Stimulated activated naive CD8-positive, alpha-beta T cell treated with anti-CD3 and anti-CD28 coated beads, Interleukin-15, Interleukin-2, amounts not matched to agents 100 U/mL and 50 U/mL, for 24 hours (primary cell): Measurements from ENCODE around the gene APOO.

ENCODE experiments used
- ATAC-seq: fragments of 150-1000 bp; cut with Tn5 transposase; one replicate; pipeline ENCODE4 v1.10.0; 2021
- DNase-seq: peaks from one replicate; pipeline ENCODE4 v3.0.0; 2021

Gene APOO

DNA sequence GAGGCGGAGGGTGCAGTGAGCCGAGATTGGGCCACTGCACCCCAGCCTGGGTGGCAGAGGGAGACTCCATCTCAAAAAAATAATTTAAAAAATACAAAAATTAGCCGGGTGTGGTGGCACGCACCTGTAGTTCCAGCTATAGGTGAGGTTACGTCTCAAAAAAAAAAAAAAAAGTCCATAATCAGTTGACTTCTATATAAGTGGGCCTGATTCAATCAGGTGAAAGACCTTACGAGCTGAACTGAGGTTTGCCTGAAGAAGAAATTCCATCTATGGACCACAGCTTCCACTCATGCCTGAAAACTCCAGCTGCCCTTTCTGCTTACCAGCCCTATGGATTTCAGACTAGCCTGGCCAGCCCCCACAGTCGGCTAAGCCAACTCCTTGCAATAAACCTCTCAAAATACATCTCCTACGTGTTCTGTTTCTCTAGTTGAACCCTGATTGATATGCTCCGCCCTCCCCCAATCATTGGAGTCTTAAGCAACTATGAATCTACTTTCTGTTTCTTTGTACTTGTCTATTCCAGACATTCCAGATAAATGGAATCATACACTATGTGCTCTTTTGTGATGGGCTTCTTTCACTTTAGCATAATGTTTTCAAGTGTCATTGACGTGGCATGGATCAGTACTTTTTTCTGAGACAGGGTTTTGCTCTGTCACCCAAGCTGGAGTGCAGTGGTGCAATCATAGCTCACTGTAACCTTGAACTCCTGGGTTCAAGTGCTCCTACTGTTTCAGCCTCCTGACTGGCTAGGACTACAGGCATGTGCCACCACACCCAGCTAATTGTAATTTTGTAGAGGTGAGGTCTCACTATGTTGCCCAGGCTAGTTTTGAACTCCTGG lies 88.1 kb downstream of the APOO start:
- DNase-seq (no peak), ATAC-seq (no peak)

DNA sequence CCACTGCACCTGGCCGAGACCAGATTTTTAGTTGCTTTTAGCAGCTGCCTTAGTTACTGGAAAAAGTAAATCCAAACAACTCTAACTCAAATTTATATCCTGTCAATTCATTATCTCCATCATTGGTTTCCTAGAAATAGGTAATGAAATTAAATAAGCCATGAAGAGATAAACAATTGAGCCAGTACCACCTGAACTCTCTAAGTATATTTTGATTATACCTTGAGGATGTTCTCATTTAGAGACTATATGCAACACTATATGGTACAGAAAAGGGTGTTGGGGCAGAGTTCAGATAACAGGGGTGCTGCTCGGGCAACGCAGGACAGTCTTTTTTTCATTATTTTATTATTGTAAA lies 89.8 kb downstream of the APOO start:
- DNase-seq (no peak), ATAC-seq (no peak)

DNA sequence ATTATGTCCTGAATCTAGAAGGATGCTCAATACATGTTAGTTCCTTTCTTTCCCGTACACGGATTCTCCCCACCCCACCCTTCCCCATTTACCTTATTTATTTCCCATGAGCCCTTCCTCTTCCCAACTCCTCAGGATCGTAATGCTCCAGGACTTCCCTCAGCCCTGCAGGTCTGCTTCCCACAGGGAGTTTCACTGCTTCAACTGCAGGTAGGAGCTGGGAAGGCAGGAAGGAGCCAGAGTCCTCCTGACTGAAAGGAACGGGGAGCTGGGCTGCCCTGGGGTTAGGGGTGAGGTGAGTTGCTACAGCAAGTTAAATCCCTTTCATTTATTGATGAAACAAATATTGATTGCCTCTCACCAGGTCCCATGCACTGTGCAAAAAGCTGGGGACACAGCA lies 91.6 kb downstream of the APOO start:
- no peak for ATAC-seq
- DNase-seq: no peak

DNA sequence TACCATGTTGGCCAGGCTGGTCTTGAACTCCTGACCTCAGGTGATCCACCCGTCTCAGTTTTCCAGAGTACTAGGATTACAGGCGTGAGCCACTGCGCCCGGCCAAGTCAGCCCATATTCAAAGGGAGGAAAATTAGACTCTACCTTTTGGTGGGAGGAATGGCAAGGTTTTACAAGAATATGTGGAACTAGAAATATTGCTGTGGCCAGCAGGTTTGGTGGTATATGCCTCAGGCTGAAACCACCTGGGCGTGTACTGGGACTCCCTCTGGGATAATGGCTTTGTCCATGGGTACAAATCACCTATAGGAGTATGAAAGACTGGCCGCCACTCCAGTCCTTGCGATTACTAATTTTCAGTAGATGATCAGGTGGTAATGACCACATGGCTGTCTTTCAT lies 92.4 kb downstream of the APOO start:
- DNase-seq (no peak), ATAC-seq (no peak)

DNA sequence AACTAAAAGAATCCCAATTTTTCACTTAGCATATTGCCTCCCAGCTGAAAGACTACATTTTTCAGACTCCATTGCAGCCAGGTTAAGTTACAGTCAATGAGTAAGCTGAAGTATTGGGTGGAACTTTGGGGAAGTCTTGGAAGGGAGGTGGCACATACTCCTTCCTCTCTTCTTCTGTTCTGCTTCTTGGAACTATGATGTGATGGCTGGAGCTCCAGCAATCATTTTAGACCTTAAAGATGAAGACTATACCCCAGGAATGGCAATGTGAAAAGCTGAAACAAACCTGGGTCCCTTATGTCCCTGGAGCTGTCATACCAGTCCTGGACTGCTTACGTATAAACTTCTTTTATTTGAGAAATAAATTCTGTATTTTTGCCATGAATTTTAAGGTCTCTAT lies 93.9 kb downstream of the APOO start:
- ATAC-seq (no peak), DNase-seq (no peak)

DNA sequence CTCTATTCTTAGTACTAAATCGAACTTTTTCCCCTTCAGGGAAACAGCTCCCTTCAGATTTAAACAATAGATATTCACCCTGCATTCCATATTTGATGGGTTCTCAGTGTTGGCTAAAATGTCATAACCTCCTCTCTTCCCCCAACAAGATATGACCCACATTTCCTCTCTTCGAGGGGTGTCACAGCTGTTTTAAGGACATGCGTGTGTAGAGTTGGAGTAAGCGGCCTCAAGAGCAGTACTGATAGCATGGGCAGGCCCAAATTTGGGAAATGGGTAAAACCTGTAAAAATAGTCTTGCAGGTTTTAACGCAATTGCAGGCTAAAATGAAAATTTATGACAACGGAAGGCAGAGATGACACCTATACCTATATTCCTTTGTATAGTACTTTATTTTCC lies 96.1 kb downstream of the APOO start:
- no peak for ATAC-seq

DNA sequence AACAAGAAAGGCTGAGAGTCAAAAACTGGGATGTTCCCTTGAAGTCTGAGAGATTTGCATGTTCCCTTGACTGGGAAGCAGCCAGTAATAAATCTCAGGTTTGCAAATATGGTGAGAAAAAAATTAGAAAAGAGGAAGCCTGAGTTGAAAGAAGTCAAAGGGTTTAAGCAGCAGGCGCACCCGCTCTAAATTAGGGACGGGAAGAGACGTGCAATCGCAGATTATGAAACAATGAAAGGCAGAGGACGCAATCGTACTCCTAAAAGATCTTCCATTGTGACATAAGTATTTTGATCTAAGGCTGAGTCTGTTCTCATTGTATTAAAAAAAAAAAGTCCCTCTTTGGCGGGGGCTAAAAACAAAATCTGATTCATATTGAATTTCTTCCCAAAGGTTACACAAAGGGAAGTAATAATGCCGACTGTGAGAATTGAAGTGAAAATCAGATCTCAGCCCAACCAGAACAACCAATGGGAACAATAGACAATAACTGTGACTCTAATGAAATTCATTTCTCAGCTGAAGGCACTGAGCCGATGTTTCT lies 96.6 kb downstream of the APOO start:
- ATAC-seq (no peak), DNase-seq (no peak)

More for the DNA sequence above, 96.1 kb downstream of the APOO start:
- DNase-seq: no peak

DNA sequence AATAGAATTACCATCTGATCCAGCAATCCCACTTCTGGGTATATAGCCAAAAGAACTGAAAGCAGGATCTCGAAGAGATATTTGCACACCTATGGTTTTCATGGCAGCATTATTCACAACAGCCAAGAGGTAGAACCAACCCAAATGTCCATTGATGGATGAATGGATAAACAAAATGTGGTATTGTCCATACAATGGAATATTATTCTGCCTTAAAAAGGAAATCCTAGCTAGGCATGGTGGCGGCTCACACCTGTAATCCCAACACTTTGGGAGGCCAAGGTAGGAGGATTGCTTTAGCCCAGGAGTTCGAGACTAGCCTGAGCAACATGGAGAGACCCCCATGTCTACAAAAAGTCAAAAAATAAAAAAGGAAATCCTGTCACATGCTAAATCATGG lies 97.5 kb downstream of the APOO start:
- ATAC-seq (no peak), DNase-seq (no peak)

DNA sequence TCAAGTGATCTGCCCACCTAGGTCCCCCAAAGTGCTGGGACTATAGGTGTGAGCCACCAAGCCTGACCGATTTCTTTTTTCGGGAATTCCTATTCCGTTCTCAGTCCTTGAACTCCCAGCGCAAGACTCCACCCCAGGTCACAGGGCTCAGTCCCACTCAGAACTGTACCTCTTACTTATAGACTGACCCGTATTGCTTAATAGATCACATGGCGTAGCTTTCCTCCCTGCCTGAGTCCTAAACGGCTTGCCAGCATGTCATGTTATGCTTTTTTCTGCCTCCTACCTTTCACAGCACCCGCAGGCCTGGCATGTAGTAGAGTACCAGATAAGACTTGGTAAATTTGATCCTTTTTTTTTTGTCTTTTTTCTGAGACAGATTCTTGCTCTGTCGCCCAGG lies 102.3 kb downstream of the APOO start:
- ATAC-seq (no peak), DNase-seq (no peak)

DNA sequence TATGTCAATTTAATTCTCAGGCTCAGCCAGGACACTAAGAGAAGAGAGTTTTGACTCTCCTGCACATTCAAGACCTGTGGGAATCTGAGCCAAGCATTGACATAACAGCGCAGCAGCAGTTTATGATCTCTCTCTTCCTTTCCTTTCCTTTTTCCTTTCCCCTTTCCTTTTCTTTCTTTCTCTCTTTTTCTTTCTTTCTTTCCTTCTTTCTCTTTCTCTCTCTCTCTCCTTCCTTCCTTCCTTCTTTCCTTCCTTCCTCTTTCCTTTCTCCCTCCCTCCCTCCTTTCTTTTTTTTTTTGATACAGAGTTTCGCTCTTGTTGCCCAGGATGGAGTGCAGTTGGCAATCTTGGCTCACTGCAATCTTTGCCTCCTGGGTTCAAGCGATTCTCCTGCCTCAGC lies 103.2 kb downstream of the APOO start:
- DNase-seq (no peak), ATAC-seq (no peak)

DNA sequence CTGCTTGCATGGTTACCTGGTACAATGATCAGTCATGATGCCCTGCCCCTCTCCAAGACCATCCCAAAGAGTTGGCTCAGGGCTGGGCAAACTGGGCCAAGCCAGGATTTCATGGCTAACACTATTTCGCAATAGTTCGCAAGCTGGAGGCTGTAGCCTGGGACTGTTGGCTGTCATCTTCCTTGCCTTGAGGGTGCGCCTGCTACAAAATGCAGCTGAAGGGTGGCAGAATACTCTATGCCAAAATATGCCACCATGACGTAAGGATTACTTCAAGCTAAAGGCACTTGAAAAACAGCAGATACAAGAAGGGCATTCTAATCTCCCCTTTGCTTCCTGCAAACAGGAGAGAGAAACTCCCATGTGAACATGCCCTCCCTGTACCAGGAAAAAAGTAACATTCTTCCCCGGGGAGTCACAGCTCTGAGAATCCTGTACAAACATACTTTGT lies 103.8 kb downstream of the APOO start:
- no peak for DNase-seq
- no peak for ATAC-seq

DNA sequence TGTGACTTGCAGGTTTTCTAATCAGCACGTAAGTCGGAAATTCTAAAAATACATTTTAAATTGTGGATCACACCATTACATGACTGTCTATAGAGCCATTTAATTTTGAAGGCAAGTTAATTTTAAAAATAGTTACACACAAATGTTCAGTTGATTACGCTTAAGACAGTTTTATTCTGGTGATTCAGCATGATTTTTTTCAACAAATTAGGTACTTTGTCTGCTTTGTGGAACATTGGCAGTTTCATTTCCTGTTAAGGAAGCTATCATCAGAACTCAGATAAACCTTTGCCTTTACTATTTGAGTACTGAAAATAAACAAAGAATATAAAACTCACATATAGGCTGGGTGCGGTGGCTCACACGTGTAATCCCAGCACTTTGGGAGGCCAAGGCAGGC lies 105.3 kb downstream of the APOO start:
- no peak for DNase-seq
- no peak for ATAC-seq

DNA sequence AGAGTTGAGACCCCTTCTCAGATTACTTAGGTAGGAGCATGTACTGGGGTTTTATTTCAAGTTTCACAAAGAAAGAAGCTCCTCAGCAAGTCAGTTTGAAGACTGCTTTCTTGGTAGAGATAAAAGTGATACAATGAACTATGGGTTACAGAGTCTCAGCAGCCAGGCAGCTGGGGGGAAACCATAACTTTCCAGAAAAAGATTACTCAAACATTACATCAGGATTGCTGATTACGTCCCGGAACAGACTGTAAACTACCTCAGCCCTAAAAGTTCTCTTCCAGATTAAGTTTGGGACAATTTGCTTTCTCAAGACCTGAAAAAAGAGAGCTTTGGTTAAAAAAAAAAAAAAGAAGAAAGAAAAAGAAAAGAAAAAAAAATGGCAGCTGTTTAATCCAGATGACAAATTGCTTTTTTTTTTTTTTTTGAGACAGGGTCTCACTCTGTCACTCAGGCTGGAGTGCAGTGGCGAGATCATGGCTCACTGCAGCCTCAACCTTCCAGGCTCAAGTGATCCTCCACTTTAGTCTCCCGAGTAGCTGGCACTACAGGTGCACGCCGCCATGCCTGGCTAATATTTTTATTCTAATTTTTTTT lies 108.2 kb downstream of the APOO start:
- ATAC-seq: no peak
- no peak for DNase-seq

DNA sequence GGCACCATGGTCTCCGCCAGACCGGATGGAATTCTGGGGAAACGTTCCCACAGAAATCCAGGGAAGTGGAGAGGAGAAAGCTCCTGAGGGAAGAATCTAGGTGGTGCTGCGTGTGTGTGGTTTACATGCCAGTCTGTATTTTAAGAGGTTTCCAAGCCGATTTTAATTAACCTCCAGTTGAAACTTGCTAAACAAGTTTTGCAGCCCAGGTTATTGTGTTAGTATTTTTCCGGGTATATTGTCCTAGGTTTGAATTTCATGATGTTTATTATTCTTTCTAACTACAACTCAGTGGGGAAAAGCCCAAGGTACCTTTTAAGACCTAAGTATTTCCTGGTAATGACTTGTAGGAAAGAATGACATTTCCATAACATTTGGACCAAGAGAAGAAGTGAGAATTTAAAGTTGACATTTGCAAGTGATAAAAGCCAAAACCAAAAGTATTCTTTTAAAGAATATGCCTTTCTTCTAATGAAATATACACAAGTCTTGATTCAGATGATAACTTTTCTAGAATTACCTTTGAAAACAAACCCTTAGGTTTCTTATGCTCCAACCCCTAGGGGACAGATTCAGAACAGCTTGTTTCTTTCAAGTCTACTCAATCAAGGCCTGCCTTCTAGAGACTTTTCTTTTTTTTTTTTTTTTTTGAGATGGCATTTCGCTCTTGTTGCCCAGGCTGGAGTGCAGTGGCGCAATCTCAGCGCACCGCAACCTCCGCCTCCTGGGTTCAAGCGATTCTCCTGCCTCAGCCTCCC lies 110.2 kb downstream of the APOO start:
- DNase-seq (no peak), ATAC-seq (peak; percentile 86)

DNA sequence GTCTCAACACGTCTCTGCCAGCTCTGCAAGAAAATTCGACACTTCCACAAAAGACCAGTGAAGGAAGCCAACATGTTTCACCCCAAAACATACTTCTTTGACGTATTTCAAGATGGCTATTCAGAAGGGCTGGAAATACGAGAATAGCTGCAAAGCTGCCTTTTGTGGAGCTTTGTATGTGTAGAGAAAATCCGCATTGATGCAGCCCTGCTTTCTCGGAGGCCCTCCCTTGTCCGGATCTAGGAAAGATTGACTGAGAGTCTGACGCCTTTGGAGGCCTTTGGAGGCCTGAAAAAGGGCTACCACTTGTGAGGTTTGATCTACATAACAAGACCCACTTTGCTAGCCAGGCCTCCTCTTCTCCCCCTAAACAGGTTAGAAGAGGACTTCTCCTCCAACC lies 112.5 kb downstream of the APOO start:
- no peak for ATAC-seq

DNA sequence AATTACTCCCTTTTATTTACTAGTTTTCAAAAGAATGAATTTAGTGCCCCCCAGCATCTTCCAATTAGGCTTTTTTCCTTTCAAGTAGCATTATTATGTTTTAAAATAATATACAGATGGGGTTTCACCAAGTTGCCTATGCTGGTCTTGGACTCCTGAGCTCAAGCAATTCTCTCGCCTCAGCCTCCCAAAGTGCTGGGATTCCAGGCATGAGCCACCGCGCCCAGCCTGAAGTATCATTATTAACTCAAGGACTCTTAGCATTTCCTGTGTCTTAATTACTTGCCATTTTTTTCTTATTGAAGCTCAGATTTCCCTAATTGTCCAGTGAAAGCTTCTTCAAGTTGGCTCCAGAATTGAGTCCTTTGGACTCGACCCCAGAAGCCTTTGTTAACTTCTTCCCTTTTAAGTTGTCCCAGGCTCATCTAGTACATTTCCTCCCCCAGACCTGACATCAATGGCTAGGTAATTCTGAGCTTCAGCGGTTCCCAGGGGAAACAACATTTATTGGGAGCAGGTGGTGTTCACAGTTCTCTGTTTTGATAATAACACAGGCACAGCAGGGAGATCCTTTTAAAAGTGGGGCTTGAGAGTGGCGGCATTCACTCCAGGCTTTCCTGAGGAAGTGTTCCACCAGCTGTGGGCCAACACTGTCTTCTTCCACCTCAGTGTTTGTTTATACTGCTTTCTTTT lies 114.7 kb downstream of the APOO start:
- ATAC-seq: no peak
- DNase-seq: no peak

More for the DNA sequence above, 112.5 kb downstream of the APOO start:
- no peak for DNase-seq

DNA sequence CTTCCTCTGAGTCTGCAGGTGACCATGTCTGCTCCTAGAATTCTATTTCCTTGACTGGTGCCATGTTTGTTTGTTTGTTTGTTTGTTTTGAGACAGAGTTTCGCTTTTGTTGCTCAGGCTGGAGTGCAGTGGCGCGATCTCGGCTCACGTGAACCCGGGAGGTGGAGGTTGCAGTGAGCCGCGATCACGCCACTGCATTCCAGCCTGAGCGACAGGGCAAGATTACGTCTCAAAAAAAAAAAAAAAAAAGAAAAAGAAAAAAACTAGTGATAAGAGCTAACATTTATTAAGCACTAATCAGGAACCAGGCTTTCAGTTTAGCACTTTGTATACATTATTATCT lies 117.6 kb downstream of the APOO start:
- DNase-seq (no peak), ATAC-seq (no peak)

DNA sequence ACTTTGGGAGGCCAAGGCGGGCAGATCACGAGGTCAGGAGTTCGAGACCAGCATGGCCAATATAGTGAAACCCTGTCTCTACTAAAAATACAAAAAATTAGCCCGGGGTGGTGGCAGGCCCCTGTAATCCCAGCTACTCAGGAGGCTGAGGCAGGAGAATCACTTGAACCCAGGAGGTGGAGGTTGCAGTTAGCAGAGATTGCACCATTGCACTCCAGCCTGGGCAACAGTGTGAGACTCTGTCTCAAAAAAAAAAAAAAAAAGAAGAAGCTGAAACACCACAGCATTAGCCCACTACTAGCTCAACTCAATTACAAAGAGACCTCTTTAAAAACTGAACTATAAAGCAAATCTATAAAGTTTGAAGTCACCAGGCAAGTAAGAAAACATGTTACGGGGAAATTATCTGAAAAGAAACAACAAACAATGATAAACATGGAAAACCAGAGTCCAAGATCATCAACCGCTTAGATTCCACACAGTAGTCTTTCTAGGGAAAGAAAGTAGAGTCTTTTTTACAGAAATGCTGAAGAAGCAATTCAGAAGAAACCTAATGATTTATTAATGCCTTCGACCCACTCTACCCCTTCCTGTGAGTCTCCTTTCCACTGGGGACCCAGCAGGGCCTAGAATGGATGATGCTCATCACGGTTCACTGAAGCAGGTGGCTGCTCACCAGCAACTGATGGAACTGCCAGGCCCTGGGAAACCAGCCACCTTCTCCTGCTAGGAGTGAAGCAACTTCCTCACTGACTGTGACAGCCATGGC lies 118.2 kb downstream of the APOO start:
- DNase-seq: no peak
- ATAC-seq: no peak

DNA sequence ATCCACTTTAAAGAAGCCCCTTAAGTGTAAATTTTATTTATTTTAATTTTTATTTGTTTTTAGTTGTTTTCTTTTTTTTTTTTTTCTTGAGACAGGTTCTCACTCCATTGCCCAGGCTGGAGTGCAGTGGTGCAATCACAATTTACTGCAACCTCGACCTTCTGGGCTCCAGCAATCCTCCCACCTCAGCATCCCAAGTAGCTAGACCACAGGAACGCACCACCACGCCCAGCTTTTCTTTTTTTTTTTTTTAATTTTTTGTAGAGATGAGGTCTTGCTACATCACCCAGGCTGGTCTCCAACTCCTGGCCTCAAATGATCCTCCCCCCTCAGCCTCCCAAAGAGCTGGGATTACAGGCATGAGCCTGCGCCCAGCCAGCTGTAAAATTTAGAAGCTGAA lies 118.8 kb downstream of the APOO start:
- ATAC-seq (no peak), DNase-seq (no peak)

DNA sequence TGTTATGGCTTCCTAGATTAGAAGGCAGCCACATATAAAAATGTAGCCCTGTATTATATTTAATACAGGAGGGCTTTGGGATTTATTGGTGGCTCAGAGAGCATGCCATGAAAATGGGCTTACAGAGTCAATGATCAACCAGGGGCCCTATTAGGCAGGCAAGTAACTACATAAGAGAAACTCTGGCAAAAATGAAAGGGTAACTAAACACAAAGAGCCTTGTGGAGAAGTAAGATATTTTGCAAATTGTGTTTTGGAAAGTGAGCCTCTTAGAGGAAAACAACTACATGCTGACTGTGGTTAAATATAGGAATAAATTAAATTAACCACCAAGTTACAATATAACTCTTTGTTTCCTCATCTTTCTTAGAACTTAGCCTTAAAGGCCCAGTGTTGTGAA lies 119.2 kb downstream of the APOO start:
- no peak for DNase-seq
- no peak for ATAC-seq

DNA sequence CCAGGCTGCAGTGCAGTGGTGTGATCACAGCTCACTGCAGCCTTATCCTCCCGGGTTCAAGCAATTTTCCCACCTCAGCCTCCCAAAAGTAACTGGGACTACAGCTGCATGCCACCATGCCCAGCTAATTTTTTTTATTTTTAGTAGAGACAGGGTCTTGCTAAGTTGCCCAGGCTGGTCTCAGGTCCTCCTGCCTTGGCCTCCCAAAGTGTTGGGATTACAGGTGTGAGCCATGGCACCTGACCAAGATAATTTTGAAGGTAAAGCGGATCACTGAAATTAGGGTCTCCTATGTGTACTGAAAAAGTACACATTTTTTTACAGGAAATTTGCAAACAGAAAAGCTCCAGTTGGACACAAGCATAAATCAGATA lies 120.0 kb downstream of the APOO start:
- ATAC-seq (no peak), DNase-seq (no peak)

DNA sequence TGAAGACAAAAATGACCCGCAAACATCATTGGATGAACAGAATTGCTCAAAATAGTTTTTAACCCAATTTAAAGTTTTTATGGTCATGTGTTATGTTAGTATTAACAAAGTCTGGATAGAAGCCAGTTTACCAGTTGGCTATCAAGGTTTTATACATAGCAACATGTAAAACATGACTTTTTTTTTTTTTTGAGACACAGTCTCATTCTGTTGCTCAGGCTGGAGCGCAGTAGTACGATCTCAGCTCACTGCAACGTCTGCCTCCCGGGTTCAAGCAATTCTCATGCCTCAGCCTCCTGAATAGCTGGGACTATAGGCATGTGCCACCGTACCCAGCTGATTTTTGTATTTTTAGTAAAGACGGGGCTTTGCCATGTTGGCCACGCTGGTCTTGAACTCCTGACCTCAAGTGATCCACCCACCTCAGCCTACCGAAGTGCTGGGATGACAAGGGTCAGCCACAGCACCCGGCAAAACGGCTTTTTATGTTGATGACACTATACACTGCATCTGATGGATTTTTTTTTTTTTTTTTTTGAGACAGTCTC lies 121.4 kb downstream of the APOO start:
- DNase-seq (no peak), ATAC-seq (no peak)
